ENCODE measurements around the gene GRM7.

DNA sequence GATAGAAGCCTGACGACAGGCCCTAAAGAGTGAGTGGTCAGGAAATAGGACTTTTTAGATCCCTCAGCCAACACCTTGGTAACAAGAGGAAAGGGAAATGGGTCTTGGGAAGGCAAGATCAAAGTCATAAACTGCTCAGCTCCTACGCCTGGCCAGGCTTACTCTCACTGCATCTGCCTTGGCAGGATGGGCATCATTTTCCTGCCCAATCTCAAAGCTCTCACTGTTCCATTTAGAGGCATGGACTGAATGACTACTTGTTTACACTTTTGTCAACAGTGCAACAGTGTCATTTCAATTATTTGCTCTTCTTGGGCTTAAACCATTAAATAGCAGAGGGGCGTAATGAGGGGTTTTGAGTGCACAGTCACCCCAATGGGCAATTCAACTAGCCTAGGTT is 808.7 kb downstream of the GRM7 start:
- TF ChIP-seq MAX (IDR thresholded peaks at IDR 0.05) (no peak), CTCF (IDR thresholded peaks at IDR 0.05 in 2 of 3, conservative IDR thresholded peaks at IDR 0.05 in 1 of 3; ENCODE audit: borderline replicate concordance in 1 of 3, insufficient read depth in 1 of 3, low read depth in 2 of 3, low read length in 2 of 3) (no peak), FOSL1 (IDR thresholded peaks at IDR 0.05; ENCODE audit: low read depth) (no peak), ZNF274 (IDR thresholded peaks at IDR 0.05; ENCODE audit: low read depth, low read length) (no peak), POLR2A (IDR thresholded peaks at IDR 0.05; ENCODE audit: borderline replicate concordance, extremely low read depth, insufficient read depth, insufficient read length) (no peak), YY1 (IDR thresholded peaks at IDR 0.05; ENCODE audit: extremely low read depth, insufficient replicate concordance, low read depth, low read length) (no peak), EZH2phosphoT487 (IDR thresholded peaks at IDR 0.05; ENCODE audit: borderline replicate concordance) (no peak), EZH2 (IDR thresholded peaks at IDR 0.05) (no peak), ATF3 (IDR thresholded peaks at IDR 0.05) (no peak), POLR2AphosphoS5 (IDR thresholded peaks at IDR 0.05; ENCODE audit: low read depth, low read length) (no peak), EGR1 (IDR thresholded peaks at IDR 0.05; ENCODE audit: low read depth) (no peak), SP1 (IDR thresholded peaks at IDR 0.05; ENCODE audit: low read depth) (no peak), ELF1 (IDR thresholded peaks at IDR 0.05; ENCODE audit: borderline replicate concordance, low read depth) (no peak)
- TF ChIP-seq, protein P1, sequence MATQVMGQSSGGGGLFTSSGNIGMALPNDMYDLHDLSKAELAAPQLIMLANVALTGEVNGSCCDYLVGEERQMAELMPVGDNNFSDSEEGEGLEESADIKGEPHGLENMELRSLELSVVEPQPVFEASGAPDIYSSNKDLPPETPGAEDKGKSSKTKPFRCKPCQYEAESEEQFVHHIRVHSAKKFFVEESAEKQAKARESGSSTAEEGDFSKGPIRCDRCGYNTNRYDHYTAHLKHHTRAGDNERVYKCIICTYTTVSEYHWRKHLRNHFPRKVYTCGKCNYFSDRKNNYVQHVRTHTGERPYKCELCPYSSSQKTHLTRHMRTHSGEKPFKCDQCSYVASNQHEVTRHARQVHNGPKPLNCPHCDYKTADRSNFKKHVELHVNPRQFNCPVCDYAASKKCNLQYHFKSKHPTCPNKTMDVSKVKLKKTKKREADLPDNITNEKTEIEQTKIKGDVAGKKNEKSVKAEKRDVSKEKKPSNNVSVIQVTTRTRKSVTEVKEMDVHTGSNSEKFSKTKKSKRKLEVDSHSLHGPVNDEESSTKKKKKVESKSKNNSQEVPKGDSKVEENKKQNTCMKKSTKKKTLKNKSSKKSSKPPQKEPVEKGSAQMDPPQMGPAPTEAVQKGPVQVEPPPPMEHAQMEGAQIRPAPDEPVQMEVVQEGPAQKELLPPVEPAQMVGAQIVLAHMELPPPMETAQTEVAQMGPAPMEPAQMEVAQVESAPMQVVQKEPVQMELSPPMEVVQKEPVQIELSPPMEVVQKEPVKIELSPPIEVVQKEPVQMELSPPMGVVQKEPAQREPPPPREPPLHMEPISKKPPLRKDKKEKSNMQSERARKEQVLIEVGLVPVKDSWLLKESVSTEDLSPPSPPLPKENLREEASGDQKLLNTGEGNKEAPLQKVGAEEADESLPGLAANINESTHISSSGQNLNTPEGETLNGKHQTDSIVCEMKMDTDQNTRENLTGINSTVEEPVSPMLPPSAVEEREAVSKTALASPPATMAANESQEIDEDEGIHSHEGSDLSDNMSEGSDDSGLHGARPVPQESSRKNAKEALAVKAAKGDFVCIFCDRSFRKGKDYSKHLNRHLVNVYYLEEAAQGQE (IDR thresholded peaks at IDR 0.05; ENCODE audit: low read depth), result no peak
